CD4-positive, alpha-beta T cell treated with Interleukin-6 for 4 hours (primary cell): ENCODE data around the gene RNF121.

ENCODE experiments used
- DNase-seq: peaks from one replicate; pipeline ENCODE4 v3.0.0-alpha.2; 2020; ENCODE audit warnings: mixed read lengths

RNF121 gene

GRCh38 chr11:72006309-72007088, 77.7 kb downstream of the RNF121 start:
- no peak for DNase-seq

GRCh38 chr11:72007089-72007476, 78.2 kb downstream of the RNF121 start:
- no peak for DNase-seq

GRCh38 chr11:72007587-72007986, 78.7 kb downstream of the RNF121 start:
- no peak for DNase-seq

- no peak for DNase-seq
These were observed 79.9 kb downstream of the RNF121 start for GRCh38 chr11:72008728-72009127.

GRCh38 chr11:72009156-72009555, 80.3 kb downstream of the RNF121 start:
- DNase-seq, result no peak

GRCh38 chr11:72010529-72011233, 81.8 kb downstream of the RNF121 start:
- no peak for DNase-seq

- no peak for DNase-seq
These were observed 83.3 kb downstream of the RNF121 start for GRCh38 chr11:72012091-72012630.

- DNase-seq, result no peak
These were observed 84.3 kb downstream of the RNF121 start for GRCh38 chr11:72012897-72013721.

- DNase-seq, result no peak
These were observed 85.2 kb downstream of the RNF121 start for GRCh38 chr11:72013765-72014711.

- no peak for DNase-seq
These were observed 86.0 kb downstream of the RNF121 start for GRCh38 chr11:72014761-72015320.

GRCh38 chr11:72015511-72016061, 86.7 kb downstream of the RNF121 start:
- DNase-seq, result no peak

GRCh38 chr11:72018171-72018570, 89.3 kb downstream of the RNF121 start:
- DNase-seq, result no peak

- DNase-seq, result no peak
These were observed 94.5 kb downstream of the RNF121 start for GRCh38 chr11:72023335-72023734.

- no peak for DNase-seq
These were observed 95.4 kb downstream of the RNF121 start for GRCh38 chr11:72024069-72024754.

GRCh38 chr11:72026090-72026489, 97.2 kb downstream of the RNF121 start:
- no peak for DNase-seq

GRCh38 chr11:72030472-72031045, 101.7 kb downstream of the RNF121 start:
- DNase-seq, result no peak

GRCh38 chr11:72036687-72037086, 107.8 kb downstream of the RNF121 start:
- no peak for DNase-seq

- DNase-seq, result no peak
These were observed 108.9 kb downstream of the RNF121 start for GRCh38 chr11:72037554-72038311.

GRCh38 chr11:72038491-72038890, 109.6 kb downstream of the RNF121 start:
- no peak for DNase-seq
